ENCODE measurements around the gene POLR3E. TPM values are rescaled to one million over a fixed set of nuclear protein-coding genes. Genes with fewer than 3 reads are reported as not detected.
"Not testable (repeated sequence)": the region's sequence is repeated elsewhere in the genome, so short reads cannot be mapped to it uniquely, and the experiment has no call there.

The POLR3E gene
- polyA plus RNA-seq, 1 donor from 2014 or later: 10.7 TPM

GRCh38 chr16:22366371-22366770, 69.2 kb downstream of the POLR3E start:
- Mint-ChIP-seq H3K9me3 (no peaks in the 10 kb centered on the region), H3K27me3 (no peaks in the 10 kb centered on the region), H3K4me1 (peaks cover 5 to 7% (median 5%) of the 10 kb centered on the region in 3 donors), H3K36me3 (no peaks in the 10 kb centered on the region), H3K4me3 (no peak overlapping the region), H3K27ac (no peak overlapping the region)

DNA sequence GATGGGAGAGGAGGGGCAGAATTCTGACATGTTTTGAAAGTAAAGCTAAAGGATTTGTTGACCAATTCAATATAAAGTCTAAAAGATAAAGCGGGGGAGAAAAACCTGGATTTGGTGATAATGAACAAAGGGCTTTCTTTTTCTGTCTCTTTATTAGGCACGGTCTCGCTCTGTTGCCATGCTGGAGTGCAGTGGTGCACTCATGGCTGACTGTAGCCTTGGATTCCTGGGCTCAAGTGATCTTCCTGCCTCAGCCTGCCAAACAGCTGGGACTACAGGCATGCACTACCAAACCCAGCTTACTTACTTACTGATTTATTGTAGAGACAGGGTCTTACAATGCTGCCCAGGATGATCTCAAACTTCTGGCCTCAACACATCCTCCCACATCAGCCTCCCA, 69.7 kb downstream of the POLR3E start:
- Mint-ChIP-seq H3K36me3 (no peaks in the 10 kb centered on the region), H3K4me3 (no peak overlapping the region), H3K4me1 (peaks cover 5 to 7% (median 5%) of the 10 kb centered on the region in 3 donors), H3K27me3 (no peaks in the 10 kb centered on the region), H3K27ac (no peak overlapping the region), H3K9me3 (no peaks in the 10 kb centered on the region)

DNA sequence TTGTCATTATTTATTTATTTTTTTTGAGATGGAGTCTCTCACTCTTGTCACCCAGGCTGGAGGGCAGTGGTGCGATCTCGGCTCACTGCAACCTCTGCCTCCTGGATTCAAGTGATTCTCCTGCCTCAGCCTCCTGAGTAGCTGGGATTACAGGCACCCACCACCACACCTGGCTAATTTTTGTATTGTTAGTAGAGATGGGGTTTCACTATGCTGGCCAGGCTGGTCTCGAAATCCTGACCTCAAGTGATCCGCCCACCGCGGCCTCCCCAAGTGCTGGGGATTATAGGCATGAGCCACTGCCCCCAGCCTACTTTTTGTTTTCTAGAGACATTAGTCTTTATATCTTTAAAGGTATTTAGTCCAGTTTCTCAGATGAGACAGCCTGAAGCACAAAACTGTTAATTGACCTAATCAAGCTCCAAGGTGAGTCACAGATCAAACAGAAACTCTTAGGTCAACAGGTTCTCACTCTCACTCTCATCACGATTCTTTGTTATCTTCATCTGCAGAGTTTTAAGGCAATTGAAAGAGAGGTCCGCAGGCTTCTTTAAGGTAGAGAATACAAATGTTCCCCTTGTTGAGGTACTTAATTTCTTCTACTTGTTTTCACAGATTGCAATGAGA, 71.1 kb downstream of the POLR3E start:
- H3K4me3 Mint-ChIP-seq, H3K9me3 Mint-ChIP-seq, H3K27me3 Mint-ChIP-seq, H3K27ac Mint-ChIP-seq, H3K36me3 Mint-ChIP-seq: not testable (repeated sequence)
- H3K4me1 Mint-ChIP-seq: peaks cover 11 to 18% (median 16%) of the 10 kb centered on the region in 3 donors

- Mint-ChIP-seq H3K27me3 (no peaks in the 10 kb centered on the region), H3K9me3 (no peaks in the 10 kb centered on the region), H3K27ac (no peak overlapping the region), H3K36me3 (no peaks in the 10 kb centered on the region), H3K4me1 (peaks cover 15 to 21% (median 21%) of the 10 kb centered on the region in 3 donors), H3K4me3 (peak overlapping the region in 2 of 4 donors; percentile 31 to 38)
These were observed 72.1 kb downstream of the POLR3E start for GRCh38 chr16:22369221-22369811.

GRCh38 chr16:22370038-22370820, 73.0 kb downstream of the POLR3E start:
- H3K36me3 Mint-ChIP-seq: no peaks in the 10 kb centered on the region
- H3K27ac Mint-ChIP-seq: no peak overlapping the region
- no peak overlapping the region for H3K4me3 Mint-ChIP-seq
- H3K9me3 Mint-ChIP-seq: no peaks in the 10 kb centered on the region
- peaks cover 19 to 26% (median 24%) of the 10 kb centered on the region in 3 donors for H3K4me1 Mint-ChIP-seq
- no peaks in the 10 kb centered on the region for H3K27me3 Mint-ChIP-seq

DNA sequence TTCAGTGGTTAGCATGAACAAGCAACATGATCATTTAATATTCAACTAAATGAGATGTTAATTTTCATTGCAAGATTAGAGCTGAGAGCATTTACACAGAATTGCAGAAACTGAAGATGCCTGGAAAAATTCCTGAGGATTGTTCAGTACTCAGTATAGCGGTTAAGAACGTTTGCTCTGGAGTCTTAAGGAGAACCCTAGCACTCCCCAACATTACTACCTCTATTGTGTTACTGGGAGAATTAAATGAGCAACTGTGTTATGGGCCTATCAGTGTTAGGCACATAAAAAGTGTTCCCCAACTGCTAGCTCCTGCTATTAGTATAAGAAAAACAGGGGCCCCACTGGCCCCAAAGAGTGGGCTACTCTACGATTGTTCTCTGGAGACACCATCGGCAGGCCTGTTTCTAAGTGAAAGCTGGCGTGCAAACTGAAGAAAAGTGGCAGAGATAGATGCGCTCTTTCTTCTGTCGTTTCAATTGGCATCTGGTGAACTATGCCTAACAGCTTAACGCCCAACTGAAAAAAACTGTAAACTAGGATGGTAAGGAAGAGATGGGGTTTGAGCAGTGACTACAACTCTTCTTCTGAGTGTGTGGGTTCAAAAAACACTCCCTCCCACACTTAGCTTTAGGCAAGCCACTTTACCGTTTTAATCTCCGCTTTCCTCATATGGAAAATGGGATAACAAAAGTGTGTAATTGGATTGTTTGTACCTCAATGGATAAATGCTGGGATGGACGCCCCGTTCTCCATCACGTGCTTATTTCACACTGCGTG, 75.9 kb downstream of the POLR3E start:
- H3K9me3 Mint-ChIP-seq: no peaks in the 10 kb centered on the region
- H3K36me3 Mint-ChIP-seq: no peaks in the 10 kb centered on the region
- H3K27me3 Mint-ChIP-seq: no peaks in the 10 kb centered on the region
- H3K4me3 Mint-ChIP-seq: peak overlapping the region; percentile 94 to 98 (median 96)
- H3K27ac Mint-ChIP-seq: peak overlapping the region in 2 of 3 donors; percentile 15 to 76
- peaks cover 19 to 25% (median 20%) of the 10 kb centered on the region in 3 donors for H3K4me1 Mint-ChIP-seq

GRCh38 chr16:22373662-22374310, 76.6 kb downstream of the POLR3E start:
- H3K9me3 Mint-ChIP-seq: no peaks in the 10 kb centered on the region
- peak overlapping the region in 2 of 3 donors; percentile 15 to 76 for H3K27ac Mint-ChIP-seq
- peaks cover 19 to 25% (median 20%) of the 10 kb centered on the region in 3 donors for H3K4me1 Mint-ChIP-seq

GRCh38 chr16:22374311-22375116, 77.3 kb downstream of the POLR3E start, which contains the start of gene CDR2:
TSS of gene CDR2 (minus strand) at chr16:22374619. CDS start at chr16:22374309, 310 bp downstream.
- Mint-ChIP-seq H3K9me3 (no peaks in the 10 kb centered on the region), H3K36me3 (no peaks in the 10 kb centered on the region), H3K4me1 (peaks cover 18 to 25% (median 19%) of the 10 kb centered on the region in 3 donors), H3K4me3 (peak within 1 kb of the TSS; percentile 94 to 98 (median 96)), H3K27ac (peak within 1 kb of the TSS; percentile 43 to 89 (median 85)), H3K27me3 (no peaks in the 10 kb centered on the region)

More at GRCh38 chr16:22373662-22374310, 76.6 kb downstream of the POLR3E start:
- no peaks in the 10 kb centered on the region for H3K27me3 Mint-ChIP-seq
- H3K36me3 Mint-ChIP-seq: no peaks in the 10 kb centered on the region
- peak overlapping the region; percentile 94 to 98 (median 96) for H3K4me3 Mint-ChIP-seq

GRCh38 chr16:22375117-22375962, 78.1 kb downstream of the POLR3E start:
- Mint-ChIP-seq H3K4me1 (peaks cover 17 to 24% (median 19%) of the 10 kb centered on the region in 3 donors), H3K36me3 (no peaks in the 10 kb centered on the region), H3K27me3 (no peaks in the 10 kb centered on the region), H3K9me3 (no peaks in the 10 kb centered on the region), H3K27ac (peak overlapping the region in 2 of 3 donors; percentile 43 to 85), H3K4me3 (peak overlapping the region; percentile 94 to 98 (median 96))

DNA sequence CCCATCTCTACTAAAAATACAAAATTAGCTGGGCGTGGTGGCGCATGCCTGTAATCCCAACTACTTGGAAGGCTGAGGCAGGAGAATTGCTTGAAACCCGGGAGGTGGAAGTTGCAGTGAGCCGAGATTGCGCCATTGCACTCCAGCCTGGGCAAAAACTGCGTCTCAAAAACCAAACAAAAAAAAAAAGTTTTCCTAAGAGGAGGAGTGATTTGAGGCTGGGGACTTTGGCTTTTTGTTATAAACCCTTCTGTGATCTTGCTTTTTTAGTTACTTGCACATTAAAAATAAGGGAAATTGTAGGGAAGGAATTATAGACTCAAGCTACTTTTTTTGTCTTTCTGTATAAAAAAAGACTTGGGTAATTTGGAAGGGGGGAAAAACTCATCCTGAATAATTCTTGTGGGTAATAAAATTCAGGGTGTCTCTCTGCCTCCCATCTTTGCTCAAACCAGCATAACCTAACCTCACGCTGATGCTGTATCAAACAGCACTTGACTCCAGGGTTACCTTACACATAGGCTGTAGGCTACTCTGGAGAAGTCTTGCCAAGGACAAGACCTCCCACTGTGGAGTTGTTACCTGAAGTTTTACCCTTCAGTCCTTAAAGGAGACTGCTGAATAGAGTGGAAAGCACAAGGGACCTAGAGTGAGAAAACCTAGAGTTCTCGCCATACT, 78.9 kb downstream of the POLR3E start:
- peak overlapping the region in 1 of 3 donors; percentile 21 for H3K27ac Mint-ChIP-seq
- no peaks in the 10 kb centered on the region for H3K36me3 Mint-ChIP-seq
- peak overlapping the region in 3 of 4 donors; percentile 14 to 97 (median 96) for H3K4me3 Mint-ChIP-seq
- no peaks in the 10 kb centered on the region for H3K9me3 Mint-ChIP-seq
- H3K4me1 Mint-ChIP-seq: peaks cover 17 to 22% (median 19%) of the 10 kb centered on the region in 3 donors
- no peaks in the 10 kb centered on the region for H3K27me3 Mint-ChIP-seq

DNA sequence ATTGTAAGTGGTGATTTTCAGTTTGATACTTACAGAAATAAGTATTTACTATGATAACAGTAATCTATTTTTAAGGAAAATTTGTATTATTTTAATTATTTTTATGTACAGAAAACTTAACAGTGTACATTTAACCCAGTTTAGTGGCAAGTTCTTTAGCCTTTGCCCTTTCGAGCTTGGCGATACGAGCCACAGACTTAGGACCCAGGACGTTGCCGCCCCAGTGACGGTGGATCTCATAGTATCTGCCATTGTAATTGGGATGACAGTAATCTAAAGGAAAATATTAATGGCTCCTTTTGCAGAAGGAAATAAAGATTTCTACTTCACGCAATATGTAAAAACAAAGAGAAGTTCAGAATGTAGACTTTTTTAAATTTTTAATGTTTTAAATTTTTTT, 82.4 kb downstream of the POLR3E start:
- no peaks in the 10 kb centered on the region for H3K27me3 Mint-ChIP-seq
- H3K27ac Mint-ChIP-seq: no peak overlapping the region
- H3K4me3 Mint-ChIP-seq: peak overlapping the region in 1 of 4 donors; percentile 46
- H3K4me1 Mint-ChIP-seq: peaks cover 2 to 9% (median 9%) of the 10 kb centered on the region in 3 donors
- H3K9me3 Mint-ChIP-seq: no peaks in the 10 kb centered on the region
- H3K36me3 Mint-ChIP-seq: no peaks in the 10 kb centered on the region

GRCh38 chr16:22380529-22380928, 83.3 kb downstream of the POLR3E start:
- Mint-ChIP-seq H3K4me3 (no peak overlapping the region), H3K27ac (peak overlapping the region in 1 of 3 donors; percentile 53), H3K9me3 (no peaks in the 10 kb centered on the region), H3K36me3 (no peaks in the 10 kb centered on the region), H3K4me1 (peaks cover 0 to 4% (median 3%) of the 10 kb centered on the region in 3 donors), H3K27me3 (no peaks in the 10 kb centered on the region)
